ENCODE measurements around the gene PKHD1.

The PKHD1 gene

GRCh38 chr6:52045481-52045880, 41.9 kb downstream of the PKHD1 start:
- DNase-seq (ENCODE audit: low read depth): no peak

GRCh38 chr6:52045033-52045432, 42.4 kb downstream of the PKHD1 start:
- no peak for DNase-seq (ENCODE audit: low read depth)

- no peak for DNase-seq (ENCODE audit: low read depth)
Measured at GRCh38 chr6:52042141-52042885, 45.1 kb downstream of the PKHD1 start.

- DNase-seq (ENCODE audit: low read depth): no peak
Measured at GRCh38 chr6:52041134-52041533, 46.3 kb downstream of the PKHD1 start.

- no peak for DNase-seq (ENCODE audit: low read depth)
Measured at GRCh38 chr6:52027699-52028098, 59.7 kb downstream of the PKHD1 start.

GRCh38 chr6:52024451-52025068, 62.9 kb downstream of the PKHD1 start:
- DNase-seq (ENCODE audit: low read depth): no peak

GRCh38 chr6:52022675-52023074, 64.7 kb downstream of the PKHD1 start:
- no peak for DNase-seq (ENCODE audit: low read depth)

GRCh38 chr6:52020945-52021570, 66.4 kb downstream of the PKHD1 start:
- no peak for DNase-seq (ENCODE audit: low read depth)

- DNase-seq (ENCODE audit: low read depth): no peak
Measured at GRCh38 chr6:52019881-52020280, 67.5 kb downstream of the PKHD1 start.

- no peak for DNase-seq (ENCODE audit: low read depth)
Measured at GRCh38 chr6:52019092-52019491, 68.3 kb downstream of the PKHD1 start.

GRCh38 chr6:52016915-52017748, 70.3 kb downstream of the PKHD1 start:
- DNase-seq (ENCODE audit: low read depth): no peak

GRCh38 chr6:52015953-52016352, 71.5 kb downstream of the PKHD1 start:
- no peak for DNase-seq (ENCODE audit: low read depth)

GRCh38 chr6:52014391-52014790, 73.0 kb downstream of the PKHD1 start:
- no peak for DNase-seq (ENCODE audit: low read depth)

GRCh38 chr6:52013035-52013434, 74.4 kb downstream of the PKHD1 start:
- DNase-seq (ENCODE audit: low read depth): no peak

GRCh38 chr6:52012582-52012981, 74.8 kb downstream of the PKHD1 start:
- DNase-seq (ENCODE audit: low read depth): no peak

GRCh38 chr6:52010806-52011205, 76.6 kb downstream of the PKHD1 start:
- DNase-seq (ENCODE audit: low read depth): no peak

- no peak for DNase-seq (ENCODE audit: low read depth)
Measured at GRCh38 chr6:52010145-52010544, 77.3 kb downstream of the PKHD1 start.

- DNase-seq (ENCODE audit: low read depth): no peak
Measured at GRCh38 chr6:52009466-52010140, 77.8 kb downstream of the PKHD1 start.

- no peak for DNase-seq (ENCODE audit: low read depth)
Measured at GRCh38 chr6:52000064-52000463, 87.3 kb downstream of the PKHD1 start.

GRCh38 chr6:51996296-51996947, 91.0 kb downstream of the PKHD1 start:
- DNase-seq (ENCODE audit: low read depth): no peak

- no peak for DNase-seq (ENCODE audit: low read depth)
Measured at GRCh38 chr6:51995214-51995755, 92.1 kb downstream of the PKHD1 start.
